Heart right ventricle (tissue), 16 donors: ENCODE results near the gene DNAH6. TPM values are rescaled to one million over a fixed set of nuclear protein-coding genes. Genes with fewer than 3 reads are reported as not detected.

Experiments used
- ATAC-seq, 8 donors: fragments of 200-7000 bp; cut with Tn5 transposase; one replicate each; pipeline ENCODE4 v1.9.1; 2020; ENCODE audit warnings: mild to moderate bottlenecking in 8 of 8, moderate library complexity in 8 of 8, moderate number of reproducible peaks in 1 of 8
- DNase-seq, 2 donors: peaks; one replicate each; pipeline ENCODE4 v3.0.0-alpha.2; 2020
- H3K27ac ChIP-seq, 10 donors: fragments of 200-600 bp; sonication (generic) in 2 of 10; one replicate each; pipeline versions ENCODE4 v1.5.0 to v1.8.0; 2020 to 2022; ENCODE audit warnings: mild to moderate bottlenecking in 3 of 10
- H3K27me3 ChIP-seq, 7 donors: fragments of 200-600 bp; one replicate each; pipeline ENCODE4 v1.8.0; 2021 to 2022; ENCODE audit warnings: mild to moderate bottlenecking in 2 of 7
- H3K36me3 ChIP-seq, 9 donors: fragments of 200-600 bp; sonication (generic) in 1 of 9; one replicate each; pipeline versions ENCODE4 v1.5.0 to v1.8.0; 2020 to 2022; ENCODE audit warnings: mild to moderate bottlenecking in 2 of 9
- H3K4me1 ChIP-seq, 9 donors: fragments of 200-600 bp; sonication (generic) in 1 of 9; one replicate each; pipeline versions ENCODE4 v1.5.0 to v1.8.0; 2020 to 2022; ENCODE audit warnings: mild to moderate bottlenecking in 4 of 9
- H3K4me3 ChIP-seq, 10 donors: fragments of 200-600 bp; sonication (generic) in 2 of 10; one replicate each; pipeline versions ENCODE4 v1.5.0 to v1.8.0; 2020 to 2022; ENCODE audit warnings: mild to moderate bottlenecking in 7 of 10, moderate library complexity in 2 of 10
- H3K9me3 ChIP-seq, 11 donors: fragments of 200-600 bp in 10 of 11; sonication (generic) in 2 of 11; one replicate each; pipeline versions ENCODE4 v1.5.0 to v1.8.0; 2013 to 2022; ENCODE audit warnings: mild to moderate bottlenecking in 2 of 11, control low read depth in 1 of 11, moderate library complexity in 1 of 11
- CTCF ChIP-seq, 9 donors: fragments of 200-600 bp; sonication (generic) in 2 of 9; IDR thresholded peaks; one replicate each; pipeline versions ENCODE4 v1.5.0 to v1.8.0; 2021 to 2022; ENCODE audit warnings: antibody characterized with exemption in 9 of 9, mild to moderate bottlenecking in 5 of 9, moderate library complexity in 1 of 9
- WGBS, 2 donors: extraction: QIAGEN DNeasy Blood & Tissue Kit; methylation state at CpG; one replicate each; pipeline ENCODE4 v1.1.7; 2013; ENCODE audit warnings: inconsistent platforms in 1 of 2; 5-methylcytosine and 5-hydroxymethylcytosine counted together
- intact Hi-C, 10 donors: fragments of 100-400 bp; cut with DNase I; formaldehyde crosslinking; loops; one replicate each; pipeline versions ENCODE4 v1.11.1 to v1.14.2; 2022
- polyA plus RNA-seq, 2 donors: library from polyadenylated mRNA; stranded (reverse); fragments of 200-250 nt; gene quantifications; one replicate each; pipeline ENCODE4 v1.2.3, GENCODE V29; 2013
- total RNA-seq, 10 donors: library from RNA; stranded (reverse); fragmentation: NEBNext Ultra II Directional in 3 of 10; extraction: Animal tissue kit (Norgen Biotek cat#: 25700) in 3 of 10; gene quantifications; one replicate each; pipeline versions ENCODE4 v1.2.1 to v1.2.4, GENCODE V29; 2021 to 2023
- donor health status: Arrhythmogenic right ventricular cardiomyopathy.
- donor health status: ischemic (EF 13 %, LVEDD 7.1; RV severe dilation, severe dysfunction).
- donor health status: healthy with polysubstance abuse.
- donor health status: DM: no; HTN: yes; CAD: no.
- donor health status: DM: no; HTN: no; CAD: no.
- donor health status: ischemic (EF 25% LVEDD 6.9; RV normal size, moderate dysfunction).
- donor health status: ischemic (EF 25% LVEDD 5.7; RV mildly dilated, moderate dysfunction).
- donor health status: healthy.
- donor health status: DM: yes; HTN: yes; CAD: no.
- donor health status: Ischemic cardiomyopathy.
- donor health status: ischemic (EF 35%, LVEDD 5.7; RV mildly dilated, moderate dysfunction).
- donor health status: nonischemic (EF 11% LVEDD 7.7; RV severe dilation, severe dysfunction).
- donor health status: DM: yes; HTN: yes; CAD: no.
- donor health status: PGD.
- donor health status: ischemic (EF 29% LVEDD 5.4; RV normal size, mild dysfunction).
- donor health status: nonischemic (EF 23%, LVEDD 6.1; RV moderate dilation, normal function).

The DNAH6 gene
- total and polyA plus RNA-seq, 12 donors = 0.03 to 0.49 (median 0.23) TPM; not detected in 1

GRCh38 chr2:84482603-84483002 is 33.7 kb upstream of the DNAH6 start:
- TF ChIP-seq CTCF (IDR thresholded peaks at IDR 0.05) = no peak
- Histone ChIP-seq H3K27me3 (no peaks in the 10 kb centered on the region), H3K36me3 (no peaks in the 10 kb centered on the region)

GRCh38 chr2:84483320-84483719 is 33.0 kb upstream of the DNAH6 start:
- no peaks in the 10 kb centered on the region for H3K27me3 ChIP-seq
- 79 to 92% methylated on average over 1 of the region's 1 CpG for WGBS, 2 donors
- no peak overlapping the region for H3K4me3 ChIP-seq
- intact Hi-C loops = loop anchor here in 1 of 10 donors (10.0 kb wide), 1 partner anchor 151 kb away; no protein-coding TSS in a partner anchor
- H3K4me1 ChIP-seq = peaks cover 0 to 23% (median 3%) of the 10 kb centered on the region in 9 donors
- no peak for DNase-seq
- TF ChIP-seq CTCF (IDR thresholded peaks at IDR 0.05) = no peak
- no peak for ATAC-seq
- no peaks in the 10 kb centered on the region for H3K9me3 ChIP-seq
- no peak overlapping the region for H3K27ac ChIP-seq
- H3K36me3 ChIP-seq = no peaks in the 10 kb centered on the region

More at GRCh38 chr2:84482603-84483002, 33.7 kb upstream of the DNAH6 start:
- intact Hi-C loops = loop anchor here in 1 of 10 donors (10.0 kb wide), 1 partner anchor 152 kb away; no protein-coding TSS in a partner anchor
- 57 to 60% methylated on average over 3 of the region's 3 CpGs for WGBS, 2 donors
- ATAC-seq (no peak), DNase-seq (no peak)
- Histone ChIP-seq H3K4me1 (peaks cover 0 to 18% (median 0%) of the 10 kb centered on the region in 9 donors), H3K27ac (no peak overlapping the region), H3K9me3 (peaks cover 0 to 5% (median 0%) of the 10 kb centered on the region in 11 donors), H3K4me3 (no peak overlapping the region)

GRCh38 chr2:84486441-84487115 is 29.7 kb upstream of the DNAH6 start:
- intact Hi-C loops = loop anchor here in 1 of 10 donors (10.0 kb wide), 1 partner anchor 148 kb away; no protein-coding TSS in a partner anchor
- no peak for TF ChIP-seq CTCF (IDR thresholded peaks at IDR 0.05)
- ATAC-seq = no peak
- no peaks in the 10 kb centered on the region for H3K36me3 ChIP-seq
- no peaks in the 10 kb centered on the region for H3K27me3 ChIP-seq
- no peak for DNase-seq
- H3K4me3 ChIP-seq = no peak overlapping the region
- peak overlapping the region in 1 of 10 donors; percentile 9 for H3K27ac ChIP-seq
- H3K4me1 ChIP-seq = peaks cover 0 to 23% (median 3%) of the 10 kb centered on the region in 9 donors
- no peaks in the 10 kb centered on the region for H3K9me3 ChIP-seq
- WGBS, 2 donors = 86 to 87% methylated on average over 2 of the region's 2 CpGs

GRCh38 chr2:84487298-84487996 is 28.9 kb upstream of the DNAH6 start:
- peak overlapping the region in 5 of 10 donors; percentile 9 to 54 (median 19) for H3K27ac ChIP-seq

More at GRCh38 chr2:84487298-84487996, 28.9 kb upstream of the DNAH6 start:
- no peak overlapping the region for H3K4me3 ChIP-seq
- TF ChIP-seq CTCF (IDR thresholded peaks at IDR 0.05) = no peak
- intact Hi-C loops = loop anchor here in 1 of 10 donors (10.0 kb wide), 1 partner anchor 147 kb away; no protein-coding TSS in a partner anchor
- WGBS, 2 donors = 27 to 33% methylated on average over 3 of the region's 3 CpGs
- no peaks in the 10 kb centered on the region for H3K9me3 ChIP-seq
- H3K27me3 ChIP-seq = no peaks in the 10 kb centered on the region
- H3K36me3 ChIP-seq = no peaks in the 10 kb centered on the region
- ATAC-seq (peak in 5 of 8 donors; percentile 38 to 90 (median 68)), DNase-seq (no peak)
- H3K4me1 ChIP-seq = peaks cover 0 to 23% (median 3%) of the 10 kb centered on the region in 9 donors
